Psoas muscle (tissue), 8 donors: Measurements from ENCODE around the gene ADAD2. TPM values are rescaled to one million over a fixed set of nuclear protein-coding genes. Genes with fewer than 3 reads are reported as not detected.

ENCODE experiments used
- ATAC-seq, 4 donors: fragments of 200-7000 bp; cut with Tn5 transposase; one replicate each; pipeline ENCODE4 v1.9.1; 2020; ENCODE audit warnings: moderate library complexity in 3 of 4, mild to moderate bottlenecking in 2 of 4
- DNase-seq, 2 donors: peaks; one replicate each; pipeline ENCODE4 v3.0.0-alpha.2; 2020
- H3K27ac ChIP-seq: fragments of 200-600 bp; one replicate; pipeline ENCODE4 v1.8.0; 2022
- H3K27me3 ChIP-seq, 3 donors: fragments of 200-600 bp in 1 of 3; one replicate each; pipeline versions ENCODE4 v1.6.1 to v1.8.0; 2013 to 2022; ENCODE audit warnings: low read length in 2 of 3, mild to moderate bottlenecking in 2 of 3, moderate library complexity in 1 of 3; ENCODE audit not compliant: insufficient read depth in 3 of 3
- H3K36me3 ChIP-seq, 2 donors: fragments of 200-600 bp in 1 of 2; one replicate each; pipeline versions ENCODE4 v1.6.1 to v1.8.0; 2013 to 2022; ENCODE audit warnings: low read depth in 1 of 2, mild to moderate bottlenecking in 1 of 2, moderate library complexity in 1 of 2; ENCODE audit not compliant: insufficient read depth in 1 of 2
- H3K4me1 ChIP-seq: fragments of 200-600 bp; one replicate; pipeline ENCODE4 v1.8.0; 2022
- H3K4me3 ChIP-seq: fragments of 200-600 bp; one replicate; pipeline ENCODE4 v1.8.0; 2022; ENCODE audit warnings: mild to moderate bottlenecking
- H3K9me3 ChIP-seq: fragments of 200-600 bp; one replicate; pipeline ENCODE4 v1.8.0; 2022
- CTCF ChIP-seq: fragments of 200-600 bp; IDR thresholded peaks from one replicate; pipeline ENCODE4 v1.8.0; 2022; ENCODE audit warnings: antibody characterized with exemption
- WGBS, 3 donors: extraction: QIAGEN DNeasy Blood & Tissue Kit; methylation state at CpG; one replicate each; pipeline versions ENCODE4 v1.1.6 to v1.1.7; 2013; 5-methylcytosine and 5-hydroxymethylcytosine counted together
- intact Hi-C, 2 donors: fragments of 100-400 bp; cut with DNase I; formaldehyde crosslinking; loops; one replicate each; pipeline versions ENCODE4 v1.11.0 to v1.14.2; 2022
- polyA plus RNA-seq, 3 donors: library from polyadenylated mRNA; stranded (reverse); fragments of 200-250 nt; gene quantifications; one replicate each; pipeline ENCODE4 v1.2.3, GENCODE V29; 2013
- total RNA-seq, 4 donors: library from RNA; stranded (reverse); fragmentation: NEBNext Ultra II Directional in 2 of 4; extraction: Animal tissue kit (Norgen Biotek cat#: 25700) in 2 of 4; gene quantifications; one replicate each; pipeline versions ENCODE4 v1.2.1 to v1.2.4, GENCODE V29; 2021 to 2023
- donor health status: healthy with polysubstance abuse.
- donor health status: DM: no; HTN: no; CAD: no; lungs with moderate emphysema.
- donor health status: Bipolar disorder and iron deficiency.
- donor health status: healthy.
- donor health status: DM: yes; HTN: yes; CAD: no.
- donor health status: DM: no; HTN: no; CAD: no.
- donor health status: DM: no; HTN: no; CAD: no.
- donor health status: DM: yes; HTN: yes; CAD: no.

The ADAD2 gene
- total and polyA plus RNA-seq, 7 donors, result 0.17 to 0.69 (median 0.18) TPM; not detected in 4

GRCh38 chr16:84161801-84162200 lies 29.2 kb upstream of the ADAD2 start:
- Histone ChIP-seq H3K4me1 (no peaks in the 10 kb centered on the region), H3K4me3 (no peak overlapping the region), H3K27me3 (peaks cover 0 to 42% (median 3%) of the 10 kb centered on the region in 3 donors), H3K36me3 (no peaks in the 10 kb centered on the region), H3K9me3 (no peaks in the 10 kb centered on the region), H3K27ac (no peak overlapping the region)
- DNase-seq (no peak), ATAC-seq (no peak)
- intact Hi-C loops, result no loop called here
- TF ChIP-seq CTCF, result no peak
- 53 to 55% (median 55%) methylated on average over 3 of the region's 3 CpGs for WGBS, 3 donors

- peaks cover 0 to 15% (median 4%) of the 10 kb centered on the region in 3 donors for H3K27me3 ChIP-seq
- intact Hi-C loops, result no loop called here
- no peaks in the 10 kb centered on the region for H3K9me3 ChIP-seq
- H3K4me3 ChIP-seq, result no peak overlapping the region
- no peak for TF ChIP-seq CTCF
- H3K27ac ChIP-seq, result no peak overlapping the region
- 86% methylated on average over 7 of the region's 7 CpGs for WGBS, 3 donors
- ATAC-seq, result no peak
- no peaks in the 10 kb centered on the region for H3K36me3 ChIP-seq
- no peaks in the 10 kb centered on the region for H3K4me1 ChIP-seq
- DNase-seq, result no peak
Measured at GRCh38 chr16:84165746-84166145, 25.2 kb upstream of the ADAD2 start.

GRCh38 chr16:84166796-84167695 lies 23.9 kb upstream of the ADAD2 start:
- no peak for DNase-seq
- no peak for ATAC-seq
- no peak overlapping the region for H3K4me3 ChIP-seq
- intact Hi-C loops, result no loop called here
- WGBS, 3 donors, result 69 to 77% (median 74%) methylated on average over 13 of the region's 13 CpGs
- no peaks in the 10 kb centered on the region for H3K9me3 ChIP-seq
- peaks cover 0 to 4% (median 4%) of the 10 kb centered on the region in 3 donors for H3K27me3 ChIP-seq
- TF ChIP-seq CTCF, result no peak
- H3K4me1 ChIP-seq, result no peaks in the 10 kb centered on the region
- no peaks in the 10 kb centered on the region for H3K36me3 ChIP-seq
- no peak overlapping the region for H3K27ac ChIP-seq

DNA sequence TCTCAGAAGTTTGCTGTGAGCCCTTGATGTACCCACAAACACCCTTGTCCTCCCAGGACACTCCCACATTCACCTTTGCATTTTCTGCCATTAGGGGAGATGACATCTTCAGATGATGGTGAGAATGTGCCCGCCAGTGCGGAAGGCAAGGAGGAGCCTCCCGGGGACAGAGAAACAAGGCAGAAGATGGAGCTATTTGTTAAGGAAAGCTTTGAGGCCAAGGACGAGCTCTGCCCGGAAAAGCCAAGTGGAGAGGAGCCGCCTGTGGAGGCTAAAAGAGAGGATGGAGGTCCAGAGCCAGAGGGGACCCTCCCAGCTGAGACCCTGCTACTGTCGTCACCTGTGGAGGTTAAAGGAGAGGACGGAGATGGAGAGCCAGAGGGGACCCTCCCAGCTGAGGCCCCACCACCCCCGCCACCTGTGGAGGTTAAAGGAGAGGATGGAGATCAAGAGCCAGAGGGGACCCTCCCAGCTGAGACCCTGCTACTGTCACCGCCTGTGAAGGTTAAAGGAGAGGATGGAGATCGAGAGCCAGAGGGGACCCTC lies 21.1 kb upstream of the ADAD2 start:
- no peaks in the 10 kb centered on the region for H3K36me3 ChIP-seq
- no peak overlapping the region for H3K4me3 ChIP-seq
- no peaks in the 10 kb centered on the region for H3K9me3 ChIP-seq
- H3K4me1 ChIP-seq, result no peaks in the 10 kb centered on the region
- ATAC-seq, result no peak
- peaks cover 0 to 4% (median 0%) of the 10 kb centered on the region in 3 donors for H3K27me3 ChIP-seq
- DNase-seq, result no peak
- WGBS, 3 donors, result 66 to 68% (median 68%) methylated on average over 11 of the region's 11 CpGs
- intact Hi-C loops, result loop anchor here in 1 of 2 donors (10.0 kb wide), 1 partner anchor 315 kb away; no protein-coding TSS in a partner anchor
- H3K27ac ChIP-seq, result no peak overlapping the region
- TF ChIP-seq CTCF, result no peak
